ENCODE data around the gene RANBP17. TPM values are rescaled to one million over a fixed set of nuclear protein-coding genes. Genes with fewer than 3 reads are reported as not detected.
"Not testable (repeated sequence)": the region's sequence is repeated elsewhere in the genome, so short reads cannot be mapped to it uniquely, and the experiment has no call there.

Gene RANBP17
- total RNA-seq, 1 donor from 2014 or later: 6.8 TPM

DNA sequence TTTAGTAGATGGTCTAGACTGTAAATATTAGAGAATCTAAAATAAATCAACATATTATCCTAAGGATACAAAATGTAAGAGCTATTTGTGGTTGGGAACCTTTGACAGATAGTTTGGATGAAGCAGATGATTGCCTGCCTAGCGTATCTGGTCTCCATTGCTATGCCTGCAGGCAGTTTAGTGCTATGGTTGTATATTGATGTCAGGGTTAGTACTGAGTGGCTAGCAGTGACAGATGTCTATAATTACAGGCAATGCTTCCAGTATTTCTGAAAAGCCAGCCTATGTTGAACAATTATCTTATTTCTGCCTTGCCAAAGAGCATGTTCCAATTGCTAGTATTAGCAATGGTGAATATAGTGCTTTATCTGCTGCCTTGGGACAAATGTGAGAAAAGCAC is 296.0 kb downstream of the RANBP17 start:
- Histone ChIP-seq H3K27me3 (ENCODE audit: control insufficient read depth, insufficient read depth, low read length) (no peaks in the 10 kb centered on the region), H3K4me3 (ENCODE audit: low read depth, low read length) (no peak overlapping the region), H3K36me3 (ENCODE audit: control insufficient read depth, insufficient read depth, low read length) (no peaks in the 10 kb centered on the region)
- FAIRE-seq (no peak), DNase-seq (ENCODE audit: low read depth) (no peak)
- no peak for TF ChIP-seq CTCF (IDR thresholded peaks at IDR 0.05; ENCODE audit: insufficient read depth, low read length, severe bottlenecking)

DNA sequence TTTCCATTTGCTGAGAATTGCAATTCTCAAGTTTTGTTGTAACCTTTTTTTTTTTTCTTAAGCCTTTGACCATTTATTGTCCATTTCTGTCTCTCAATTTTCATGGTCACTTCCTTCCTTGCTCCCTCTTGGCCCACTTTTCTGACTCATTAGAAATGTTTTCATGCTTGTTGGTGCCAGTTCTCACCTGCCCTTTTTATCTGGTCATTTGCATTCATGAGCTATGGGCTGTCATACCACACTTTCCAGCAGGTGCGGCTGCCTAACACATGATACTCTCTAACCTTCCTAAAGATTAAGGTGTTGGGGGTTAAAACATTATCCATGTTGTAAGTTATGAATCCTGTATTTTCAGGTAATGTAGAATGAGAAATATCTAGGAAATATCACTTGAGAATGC is 296.8 kb downstream of the RANBP17 start:
- DNase-seq (ENCODE audit: low read depth) (peak; percentile 75), FAIRE-seq (no peak)
- no peak for TF ChIP-seq CTCF (IDR thresholded peaks at IDR 0.05; ENCODE audit: insufficient read depth, low read length, severe bottlenecking)
- Histone ChIP-seq H3K36me3 (ENCODE audit: control insufficient read depth, insufficient read depth, low read length) (no peaks in the 10 kb centered on the region), H3K27me3 (ENCODE audit: control insufficient read depth, insufficient read depth, low read length) (no peaks in the 10 kb centered on the region), H3K4me3 (ENCODE audit: low read depth, low read length) (no peak overlapping the region)

DNA sequence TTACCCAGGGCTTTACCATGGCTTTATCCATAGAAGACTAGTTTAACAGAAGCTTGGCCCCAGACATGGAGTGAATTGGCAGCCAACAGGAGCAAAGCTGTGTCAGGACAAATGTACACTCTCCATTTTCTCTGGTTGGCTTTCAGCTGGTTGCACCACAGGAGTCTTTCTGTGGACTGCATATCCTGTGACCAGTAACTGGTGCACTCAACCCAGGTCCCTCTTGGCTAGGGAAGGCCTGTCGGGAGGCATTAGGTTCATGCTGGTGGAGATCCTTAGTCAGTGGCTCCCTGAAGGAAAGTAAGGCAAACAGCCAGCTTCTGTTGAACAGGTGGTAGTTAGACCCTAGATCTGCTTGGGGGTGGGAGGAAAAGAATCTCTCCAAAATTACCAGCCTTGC is 300.3 kb downstream of the RANBP17 start:
- H3K4me3 ChIP-seq (ENCODE audit: low read depth, low read length): no peak overlapping the region
- H3K27me3 ChIP-seq (ENCODE audit: control insufficient read depth, insufficient read depth, low read length): no peaks in the 10 kb centered on the region
- no peak for TF ChIP-seq CTCF (IDR thresholded peaks at IDR 0.05; ENCODE audit: insufficient read depth, low read length, severe bottlenecking)
- no peaks in the 10 kb centered on the region for H3K36me3 ChIP-seq (ENCODE audit: control insufficient read depth, insufficient read depth, low read length)
- DNase-seq (ENCODE audit: low read depth) (no peak), FAIRE-seq (no peak)

DNA sequence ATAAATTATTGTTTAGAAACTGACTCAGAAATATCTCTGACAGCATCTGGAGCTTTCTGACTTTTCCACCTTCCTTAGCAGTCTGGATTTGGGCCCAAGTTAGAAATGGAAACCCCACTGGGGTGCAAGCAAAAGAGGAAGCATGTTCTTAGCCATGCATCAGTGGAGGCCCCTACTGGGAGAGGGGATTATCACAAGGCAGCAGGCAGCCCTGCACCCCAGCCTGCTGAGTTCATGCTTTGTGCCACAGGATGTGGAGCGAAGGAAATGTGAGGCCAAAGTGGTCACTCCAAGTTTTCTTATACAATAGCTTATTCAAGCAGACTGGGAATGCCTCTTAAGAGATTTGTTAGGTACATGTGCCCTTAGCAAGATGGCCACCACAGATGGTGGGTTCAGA is 300.8 kb downstream of the RANBP17 start:
- peak; percentile 52 for TF ChIP-seq CTCF (IDR thresholded peaks at IDR 0.05; ENCODE audit: insufficient read depth, low read length, severe bottlenecking)
- FAIRE-seq (no peak), DNase-seq (ENCODE audit: low read depth) (peak; percentile 20)
- Histone ChIP-seq H3K36me3 (ENCODE audit: control insufficient read depth, insufficient read depth, low read length) (no peaks in the 10 kb centered on the region), H3K4me3 (ENCODE audit: low read depth, low read length) (no peak overlapping the region), H3K27me3 (ENCODE audit: control insufficient read depth, insufficient read depth, low read length) (no peaks in the 10 kb centered on the region)

DNA sequence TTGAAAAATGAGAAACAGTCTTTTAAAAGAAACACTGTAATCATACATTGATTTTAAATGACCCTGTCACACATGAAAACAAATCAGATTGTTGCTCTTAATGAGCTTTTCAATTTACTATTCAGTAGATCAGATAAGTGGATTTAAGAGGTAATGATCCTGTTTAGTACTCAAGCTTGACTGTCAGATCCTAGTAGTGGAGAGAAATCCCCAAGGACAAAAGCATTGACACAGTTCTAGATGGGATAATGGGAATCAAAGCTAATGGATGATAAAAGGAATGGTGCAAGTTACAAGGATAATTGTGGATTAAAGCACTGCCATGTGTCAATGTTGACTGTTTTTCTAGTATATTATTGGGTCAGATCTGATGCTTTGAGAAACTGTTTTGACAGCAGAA is 304.9 kb downstream of the RANBP17 start:
- FAIRE-seq: no peak
- TF ChIP-seq CTCF (IDR thresholded peaks at IDR 0.05; ENCODE audit: insufficient read depth, low read length, severe bottlenecking): no peak
- Histone ChIP-seq H3K27me3 (ENCODE audit: control insufficient read depth, insufficient read depth, low read length) (no peaks in the 10 kb centered on the region), H3K36me3 (ENCODE audit: control insufficient read depth, insufficient read depth, low read length) (no peaks in the 10 kb centered on the region), H3K4me3 (ENCODE audit: low read depth, low read length) (no peak overlapping the region)
- DNase-seq (ENCODE audit: low read depth): no peak

GRCh38 chr5:171168171-171168570 is 306.4 kb downstream of the RANBP17 start:
- no peak for TF ChIP-seq CTCF (IDR thresholded peaks at IDR 0.05; ENCODE audit: insufficient read depth, low read length, severe bottlenecking)
- Histone ChIP-seq H3K36me3 (ENCODE audit: control insufficient read depth, insufficient read depth, low read length) (no peaks in the 10 kb centered on the region), H3K4me3 (ENCODE audit: low read depth, low read length) (no peak overlapping the region), H3K27me3 (ENCODE audit: control insufficient read depth, insufficient read depth, low read length) (no peaks in the 10 kb centered on the region)
- DNase-seq (ENCODE audit: low read depth) (no peak), FAIRE-seq (no peak)

DNA sequence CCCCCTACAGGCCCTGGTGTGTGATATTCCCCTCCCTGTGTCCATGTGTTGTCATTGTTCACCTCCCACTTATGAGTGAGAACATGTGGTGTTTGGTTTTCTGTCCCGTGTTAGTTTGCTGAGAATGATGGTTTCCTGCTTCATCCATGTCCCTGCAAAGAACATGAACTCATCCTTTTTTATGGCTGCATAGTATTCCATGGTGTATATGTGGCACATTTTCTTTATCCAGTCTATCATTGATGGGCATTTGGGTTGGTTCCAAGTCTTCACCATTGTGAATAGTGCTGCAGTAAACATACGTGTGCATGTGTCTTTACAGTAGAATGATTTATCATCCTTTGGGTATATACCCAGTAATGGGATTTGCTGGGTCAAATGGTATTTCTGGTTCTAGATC is 313.1 kb downstream of the RANBP17 start:
- H3K4me3 ChIP-seq (ENCODE audit: low read depth, low read length); FAIRE-seq; H3K36me3 ChIP-seq (ENCODE audit: control insufficient read depth, insufficient read depth, low read length); DNase-seq (ENCODE audit: low read depth); H3K27me3 ChIP-seq (ENCODE audit: control insufficient read depth, insufficient read depth, low read length): not testable (repeated sequence)
